Amygdala (tissue), 56 donors: ENCODE measurements around the gene AGBL3.
"Not testable (repeated sequence)": the region's sequence is repeated elsewhere in the genome, so short reads cannot be mapped to it uniquely, and the experiment has no call there.

Experiments
- DNase-seq, 56 donors: peaks; one replicate each; lab custom pipeline; 2025; lab: John Stamatoyannopoulos, UW

AGBL3 gene

GRCh38 chr7:134962270-134962780 lies 24.0 kb upstream of the AGBL3 start:
- no peak for DNase-seq

- DNase-seq, result no peak
Measured at GRCh38 chr7:134963036-134963435, 23.3 kb upstream of the AGBL3 start.

- DNase-seq, result no peak
Measured at GRCh38 chr7:134966691-134967090, 19.6 kb upstream of the AGBL3 start.

- DNase-seq, result no peak
Measured at GRCh38 chr7:134968110-134968509, 18.2 kb upstream of the AGBL3 start.

- DNase-seq, result not testable (repeated sequence)
Measured at GRCh38 chr7:134981645-134982044, 4.7 kb upstream of the AGBL3 start.

GRCh38 chr7:134985894-134986362 lies 380 bp upstream of the AGBL3 start:
- no peak for DNase-seq

GRCh38 chr7:134988161-134988560 lies 1.9 kb downstream of the AGBL3 start:
- no peak for DNase-seq

- no peak for DNase-seq
Measured at GRCh38 chr7:134991469-134992339, 5.4 kb downstream of the AGBL3 start.

- no peak for DNase-seq
Measured at GRCh38 chr7:134992626-134993179, 6.4 kb downstream of the AGBL3 start.

GRCh38 chr7:134993877-134994456 lies 7.7 kb downstream of the AGBL3 start:
- DNase-seq, result no peak

GRCh38 chr7:134995239-134996096 lies 9.2 kb downstream of the AGBL3 start:
- no peak for DNase-seq

- DNase-seq, result no peak
Measured at GRCh38 chr7:134996097-134996550, 9.8 kb downstream of the AGBL3 start.

- DNase-seq, result no peak
Measured at GRCh38 chr7:134997214-134997885, 11.0 kb downstream of the AGBL3 start.

- no peak for DNase-seq
Measured at GRCh38 chr7:134999136-134999535, 12.8 kb downstream of the AGBL3 start.

GRCh38 chr7:135001390-135002165 lies 15.3 kb downstream of the AGBL3 start:
- no peak for DNase-seq

- DNase-seq, result no peak
Measured at GRCh38 chr7:135012229-135012628, 25.9 kb downstream of the AGBL3 start.

GRCh38 chr7:135023622-135024021 lies 37.3 kb downstream of the AGBL3 start:
- DNase-seq, result no peak

GRCh38 chr7:135035252-135035651 lies 48.9 kb downstream of the AGBL3 start:
- no peak for DNase-seq

- DNase-seq, result not testable (repeated sequence)
Measured at GRCh38 chr7:135067017-135067416, 80.7 kb downstream of the AGBL3 start.
